ENCODE results near the gene SYNGAP1. TPM values are rescaled to one million over a fixed set of nuclear protein-coding genes. Genes with fewer than 3 reads are reported as not detected.

The SYNGAP1 gene
- total RNA-seq, 1 donor from 2014 or later: 33.7 TPM

GRCh38 chr6:33412140-33413009 lies 7.5 kb upstream of the SYNGAP1 start:
- H3K36me3 ChIP-seq: peaks cover 32 to 40% of the 10 kb centered on the region in 2 donors
- H3K4me1 ChIP-seq: peaks cover 10 to 24% of the 10 kb centered on the region in 2 donors
- peak overlapping the region; percentile 84 to 98 for H3K4me3 ChIP-seq
- no peak for TF ChIP-seq CTCF (IDR thresholded peaks at IDR 0.05)
- peak overlapping the region; percentile 96 to 99 for H3K27ac ChIP-seq
- no peaks in the 10 kb centered on the region for H3K9me3 ChIP-seq
- intact Hi-C loops (cut with DNase I): loop anchor here (5.0 to 10.0 kb wide), 5 partner anchors 162 to 1868 kb away; partner anchors contain the start of genes ATP6V1G2, DDX39B, NFKBIL1 and RING1
- DNase-seq (ENCODE audit: low spot score in 2 of 2): no peak
- no peaks in the 10 kb centered on the region for H3K27me3 ChIP-seq

GRCh38 chr6:33413241-33414120 lies 6.4 kb upstream of the SYNGAP1 start:
- H3K36me3 ChIP-seq: peaks cover 32 to 40% of the 10 kb centered on the region in 2 donors
- no peak for TF ChIP-seq CTCF (IDR thresholded peaks at IDR 0.05)
- H3K4me3 ChIP-seq: peak overlapping the region in 1 of 2 donors; percentile 84
- no peak for DNase-seq (ENCODE audit: low spot score in 2 of 2)
- intact Hi-C loops (cut with DNase I): loop anchor here (5.0 to 10.0 kb wide), 5 partner anchors 161 to 1869 kb away; partner anchors contain the start of genes ATP6V1G2, DDX39B, NFKBIL1 and RING1
- H3K27me3 ChIP-seq: no peaks in the 10 kb centered on the region
- no peaks in the 10 kb centered on the region for H3K9me3 ChIP-seq
- H3K4me1 ChIP-seq: peaks cover 10 to 26% of the 10 kb centered on the region in 2 donors
- H3K27ac ChIP-seq: peak overlapping the region in 1 of 2 donors; percentile 99

- no peaks in the 10 kb centered on the region for H3K9me3 ChIP-seq
- intact Hi-C loops (cut with DNase I): loop anchor here (5.0 to 10.0 kb wide), 7 partner anchors 142 to 1870 kb away; partner anchors contain the start of genes AGPAT1, ATP6V1G2, DDX39B and NFKBIL1
- no peaks in the 10 kb centered on the region for H3K27me3 ChIP-seq
- peaks cover 32 to 40% of the 10 kb centered on the region in 2 donors for H3K36me3 ChIP-seq
- H3K4me1 ChIP-seq: peaks cover 23 to 38% of the 10 kb centered on the region in 2 donors
- H3K27ac ChIP-seq: peak overlapping the region in 1 of 2 donors; percentile 8
- TF ChIP-seq CTCF (IDR thresholded peaks at IDR 0.05): peak in 1 of 3 experiments; percentile 18
- no peak for DNase-seq (ENCODE audit: low spot score in 2 of 2)
- H3K4me3 ChIP-seq: no peak overlapping the region
These were observed 5.1 kb upstream of the SYNGAP1 start for GRCh38 chr6:33414592-33415271.

- TF ChIP-seq CTCF (IDR thresholded peaks at IDR 0.05): no peak
- H3K27ac ChIP-seq: peak overlapping the region in 1 of 2 donors; percentile 91
- no peaks in the 10 kb centered on the region for H3K9me3 ChIP-seq
- intact Hi-C loops (cut with DNase I): loop anchor here (5.0 to 10.0 kb wide), 5 partner anchors 144 to 1871 kb away; partner anchors contain the start of genes AGPAT1, ATP6V1G2, DDX39B and NFKBIL1
- no peak overlapping the region for H3K4me3 ChIP-seq
- no peak for DNase-seq (ENCODE audit: low spot score in 2 of 2)
- peaks cover 32 to 40% of the 10 kb centered on the region in 2 donors for H3K36me3 ChIP-seq
- peaks cover 23 to 38% of the 10 kb centered on the region in 2 donors for H3K4me1 ChIP-seq
- H3K27me3 ChIP-seq: no peaks in the 10 kb centered on the region
These were observed 4.0 kb upstream of the SYNGAP1 start for GRCh38 chr6:33415831-33416230.
